Liver (tissue), 9 donors: ENCODE results near the gene RNASEH2A. TPM values are rescaled to one million over a fixed set of nuclear protein-coding genes. Genes with fewer than 3 reads are reported as not detected.

Experiments
- DNase-seq: peaks from one replicate; pipeline ENCODE4 v3.0.0-alpha.2; 2017; ENCODE audit warnings: low spot score
- H3K27ac ChIP-seq, 2 donors: one replicate each; pipeline ENCODE4 v1.7.0; 2013; ENCODE audit warnings: inconsistent platforms in 2 of 2, low read length in 2 of 2, control low read depth in 1 of 2, low read depth in 1 of 2, mild to moderate bottlenecking in 1 of 2
- H3K27me3 ChIP-seq, 4 donors: one replicate each; pipeline versions ENCODE4 v1.6.1 to v1.7.0; 2013; ENCODE audit warnings: low read length in 3 of 4, inconsistent platforms in 1 of 4, mild to moderate bottlenecking in 1 of 4, moderate library complexity in 1 of 4; ENCODE audit not compliant: control insufficient read depth in 4 of 4, insufficient read depth in 4 of 4
- H3K36me3 ChIP-seq, 4 donors: one replicate each; pipeline versions ENCODE4 v1.6.1 to v1.7.0; 2013; ENCODE audit warnings: low read length in 3 of 4, mild to moderate bottlenecking in 3 of 4, low read depth in 1 of 4, moderate library complexity in 1 of 4; ENCODE audit not compliant: control insufficient read depth in 4 of 4, insufficient read depth in 3 of 4
- H3K4me1 ChIP-seq, 4 donors: one replicate each; pipeline versions ENCODE4 v1.6.1 to v1.7.0; 2013; ENCODE audit warnings: low read length in 3 of 4, mild to moderate bottlenecking in 3 of 4, moderate library complexity in 1 of 4; ENCODE audit not compliant: control insufficient read depth in 4 of 4, insufficient read depth in 4 of 4
- H3K4me3 ChIP-seq, 3 donors: one replicate each; pipeline versions ENCODE4 v1.6.1 to v1.7.0; 2013; ENCODE audit warnings: low read length in 3 of 3, control low read depth in 1 of 3, low read depth in 1 of 3, mild to moderate bottlenecking in 1 of 3
- H3K9ac ChIP-seq, 2 donors: one replicate each; pipeline ENCODE4 v1.7.0; 2013; ENCODE audit warnings: low read length in 2 of 2, mild to moderate bottlenecking in 2 of 2, moderate library complexity in 2 of 2, control low read depth in 1 of 2, low read depth in 1 of 2
- H3K9me3 ChIP-seq, 4 donors: one replicate each; pipeline versions ENCODE4 v1.6.1 to v1.7.0; 2013; ENCODE audit warnings: low read length in 3 of 4; ENCODE audit not compliant: control insufficient read depth in 4 of 4
- EGR1 ChIP-seq, 2 donors: IDR thresholded peaks; 2 replicates each; pipeline ENCODE4 v1.6.1; 2016 to 2018; ENCODE audit warnings: antibody characterized with exemption in 2 of 2, low read depth in 2 of 2
- FOXA2 ChIP-seq: IDR thresholded peaks from 2 replicates; pipeline ENCODE4 v1.6.1; 2016; ENCODE audit warnings: antibody characterized with exemption
- HNF4A ChIP-seq, 2 donors: conservative IDR thresholded peaks; 2 replicates each; pipeline ENCODE4 v1.6.1; 2016; ENCODE audit warnings: antibody characterized with exemption in 2 of 2, mild to moderate bottlenecking in 2 of 2
- HNF4G ChIP-seq: IDR thresholded peaks from 2 replicates; pipeline ENCODE4 v1.6.1; 2016; ENCODE audit warnings: antibody characterized with exemption
- JUND ChIP-seq, 2 donors: IDR thresholded peaks; 2 replicates each; pipeline ENCODE4 v1.6.1; 2016; ENCODE audit warnings: antibody characterized with exemption in 2 of 2
- NR2F2 ChIP-seq: IDR thresholded peaks from 2 replicates; pipeline ENCODE4 v1.6.1; 2016; ENCODE audit warnings: antibody characterized with exemption
- REST ChIP-seq: IDR thresholded peaks from 2 replicates; pipeline ENCODE4 v1.6.1; 2016; ENCODE audit warnings: antibody characterized with exemption, mild to moderate bottlenecking
- RXRA ChIP-seq, 2 donors: IDR thresholded peaks; 2 replicates each; pipeline ENCODE4 v1.6.1; 2017 to 2018; ENCODE audit warnings: antibody characterized with exemption in 2 of 2, mild to moderate bottlenecking in 1 of 2
- TAF1 ChIP-seq: conservative IDR thresholded peaks from 2 replicates; pipeline ENCODE4 v1.6.1; 2016; ENCODE audit warnings: antibody characterized with exemption, mild to moderate bottlenecking
- YY1 ChIP-seq: IDR thresholded peaks from 2 replicates; pipeline ENCODE4 v1.6.1; 2016; ENCODE audit warnings: antibody characterized with exemption, mild to moderate bottlenecking
- WGBS: extraction: QIAGEN DNeasy Blood & Tissue Kit; methylation state at CpG from one replicate; pipeline ENCODE4 v1.1.7; 2013; 5-methylcytosine and 5-hydroxymethylcytosine counted together
- polyA plus RNA-seq, 2 donors: library from polyadenylated mRNA; stranded (reverse) in 1 of 2; unstranded in 1 of 2; fragments of 200-250 nt in 1 of 2; fragments of >200 nt in 1 of 2; fragmentation: Nextera tagmentation in 1 of 2; extraction: Ambion mirVana in 1 of 2; gene quantifications; one replicate each; pipeline versions ENCODE4 v1.2.1 to v1.2.3, GENCODE V29; 2013 to 2015
- total RNA-seq, 2 donors: library from RNA; depleted of rRNA; stranded (reverse); fragments of >200 nt; gene quantifications; one replicate each; pipeline ENCODE4 v1.2.3, GENCODE V29; 2014
- TF ChIP-seq, protein P1 (sequence below): IDR thresholded peaks from 2 replicates; pipeline ENCODE4 v1.6.1; 2016; ENCODE audit warnings: antibody characterized with exemption
- TF ChIP-seq, protein P2 (sequence below): fragments of 150-350 bp; IDR thresholded peaks from 2 replicates; pipeline ENCODE4 v1.5.1; 2017; ENCODE audit warnings: improper control_type of control experiment, low read depth, low read length; ENCODE audit not compliant: missing input control
- donor health status: healthy.
- donor health status: healthy.
- donor health status: healthy.
- donor health status: healthy.
- donor health status: healthy.

The RNASEH2A gene
- total and polyA plus RNA-seq, 4 donors, result 1.8 to 17.5 (median 3.5) TPM

DNA sequence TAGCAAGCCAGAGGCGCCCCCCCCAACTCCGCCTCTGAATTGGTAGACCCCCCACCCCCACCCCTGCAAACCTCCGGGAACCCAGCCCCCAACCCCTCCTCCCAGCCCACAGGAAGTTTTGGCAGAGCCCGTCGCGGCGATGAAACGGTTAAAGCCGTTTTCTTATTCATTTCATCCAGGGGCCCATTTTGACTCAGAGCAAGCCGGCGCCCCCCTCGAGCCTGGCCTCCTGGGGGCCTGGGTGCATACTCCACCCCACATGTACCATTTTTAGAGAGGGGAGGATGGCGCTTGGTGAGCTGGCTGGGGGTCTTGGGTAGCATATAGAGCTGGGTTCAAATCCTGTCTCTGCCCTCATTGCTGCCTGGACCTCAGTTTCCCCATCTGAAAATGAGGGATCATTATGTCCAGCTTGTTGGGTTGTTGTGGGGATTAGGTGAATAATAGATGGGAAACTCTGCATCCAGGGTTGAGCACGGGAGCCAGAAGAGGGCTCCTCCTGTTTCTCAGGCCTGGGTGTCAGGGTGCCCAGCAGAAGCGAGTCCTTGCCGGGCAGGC is 23.0 kb upstream of the RNASEH2A start:
- peak overlapping the region in 1 of 3 donors; percentile 41 for H3K4me3 ChIP-seq

GRCh38 chr19:12783849-12784393 is 22.5 kb upstream of the RNASEH2A start:
- TF ChIP-seq HNF4G (no peak), RXRA (IDR thresholded peaks at IDR 0.05) (peak; percentile 24 to 30), NR2F2 (peak; percentile 82)
- TF ChIP-seq, protein P1, sequence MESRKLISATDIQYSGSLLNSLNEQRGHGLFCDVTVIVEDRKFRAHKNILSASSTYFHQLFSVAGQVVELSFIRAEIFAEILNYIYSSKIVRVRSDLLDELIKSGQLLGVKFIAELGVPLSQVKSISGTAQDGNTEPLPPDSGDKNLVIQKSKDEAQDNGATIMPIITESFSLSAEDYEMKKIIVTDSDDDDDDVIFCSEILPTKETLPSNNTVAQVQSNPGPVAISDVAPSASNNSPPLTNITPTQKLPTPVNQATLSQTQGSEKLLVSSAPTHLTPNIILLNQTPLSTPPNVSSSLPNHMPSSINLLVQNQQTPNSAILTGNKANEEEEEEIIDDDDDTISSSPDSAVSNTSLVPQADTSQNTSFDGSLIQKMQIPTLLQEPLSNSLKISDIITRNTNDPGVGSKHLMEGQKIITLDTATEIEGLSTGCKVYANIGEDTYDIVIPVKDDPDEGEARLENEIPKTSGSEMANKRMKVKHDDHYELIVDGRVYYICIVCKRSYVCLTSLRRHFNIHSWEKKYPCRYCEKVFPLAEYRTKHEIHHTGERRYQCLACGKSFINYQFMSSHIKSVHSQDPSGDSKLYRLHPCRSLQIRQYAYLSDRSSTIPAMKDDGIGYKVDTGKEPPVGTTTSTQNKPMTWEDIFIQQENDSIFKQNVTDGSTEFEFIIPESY, result no peak
- H3K4me3 ChIP-seq, result no peak overlapping the region
- H3K4me1 ChIP-seq, result peaks cover 17 to 43% (median 23%) of the 10 kb centered on the region in 4 donors
- H3K27ac ChIP-seq, result peak overlapping the region; percentile 67 to 86
- peak; percentile 64 for DNase-seq
- no peaks in the 10 kb centered on the region for H3K27me3 ChIP-seq
- no peaks in the 10 kb centered on the region for H3K36me3 ChIP-seq
- no peak overlapping the region for H3K9ac ChIP-seq
- H3K9me3 ChIP-seq, result no peaks in the 10 kb centered on the region
- WGBS, result 16% methylated on average over 19 of the region's 19 CpGs

More for the DNA sequence above, 23.0 kb upstream of the RNASEH2A start:
- Histone ChIP-seq H3K27me3 (no peaks in the 10 kb centered on the region), H3K27ac (peak overlapping the region; percentile 67 to 86), H3K9me3 (no peaks in the 10 kb centered on the region), H3K9ac (no peak overlapping the region), H3K4me1 (peaks cover 17 to 43% (median 22%) of the 10 kb centered on the region in 4 donors), H3K36me3 (no peaks in the 10 kb centered on the region)
- DNase-seq, result no peak
- TF ChIP-seq FOXA2 (no peak), TAF1 (no peak)
- 26% methylated on average over 16 of the region's 16 CpGs for WGBS

GRCh38 chr19:12784394-12784870 is 22.0 kb upstream of the RNASEH2A start:
- TF ChIP-seq, protein P1, result no peak
- TF ChIP-seq YY1 (no peak), JUND (IDR thresholded peaks at IDR 0.05) (no peak), RXRA (IDR thresholded peaks at IDR 0.05) (no peak), EGR1 (IDR thresholded peaks at IDR 0.05; ENCODE audit: low read depth in 2 of 2) (no peak), FOXA2 (no peak), HNF4A (conservative IDR thresholded peaks at IDR 0.05) (no peak), REST (no peak), NR2F2 (no peak)
- TF ChIP-seq, protein P2, sequence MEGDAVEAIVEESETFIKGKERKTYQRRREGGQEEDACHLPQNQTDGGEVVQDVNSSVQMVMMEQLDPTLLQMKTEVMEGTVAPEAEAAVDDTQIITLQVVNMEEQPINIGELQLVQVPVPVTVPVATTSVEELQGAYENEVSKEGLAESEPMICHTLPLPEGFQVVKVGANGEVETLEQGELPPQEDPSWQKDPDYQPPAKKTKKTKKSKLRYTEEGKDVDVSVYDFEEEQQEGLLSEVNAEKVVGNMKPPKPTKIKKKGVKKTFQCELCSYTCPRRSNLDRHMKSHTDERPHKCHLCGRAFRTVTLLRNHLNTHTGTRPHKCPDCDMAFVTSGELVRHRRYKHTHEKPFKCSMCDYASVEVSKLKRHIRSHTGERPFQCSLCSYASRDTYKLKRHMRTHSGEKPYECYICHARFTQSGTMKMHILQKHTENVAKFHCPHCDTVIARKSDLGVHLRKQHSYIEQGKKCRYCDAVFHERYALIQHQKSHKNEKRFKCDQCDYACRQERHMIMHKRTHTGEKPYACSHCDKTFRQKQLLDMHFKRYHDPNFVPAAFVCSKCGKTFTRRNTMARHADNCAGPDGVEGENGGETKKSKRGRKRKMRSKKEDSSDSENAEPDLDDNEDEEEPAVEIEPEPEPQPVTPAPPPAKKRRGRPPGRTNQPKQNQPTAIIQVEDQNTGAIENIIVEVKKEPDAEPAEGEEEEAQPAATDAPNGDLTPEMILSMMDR, result no peak
- DNase-seq, result peak; percentile 67
- Histone ChIP-seq H3K9me3 (no peaks in the 10 kb centered on the region), H3K27ac (peak overlapping the region; percentile 67 to 86), H3K27me3 (no peaks in the 10 kb centered on the region), H3K4me1 (peaks cover 12 to 45% (median 26%) of the 10 kb centered on the region in 4 donors), H3K4me3 (no peak overlapping the region), H3K9ac (no peak overlapping the region), H3K36me3 (no peaks in the 10 kb centered on the region)
- 71% methylated on average over 10 of the region's 10 CpGs for WGBS
